22Rv1 (cell line): Measurements from ENCODE around the gene SFXN5.

ENCODE experiments used
- CTCF ChIP-seq: fragments of 450-650 bp; IDR thresholded peaks from 2 replicates; pipeline ENCODE4 v1.5.1; 2017; ENCODE audit warnings: mild to moderate bottlenecking
- ZFX ChIP-seq: fragments of 450-650 bp; IDR thresholded peaks from 2 replicates; pipeline ENCODE4 v1.6.1; 2017; ENCODE audit warnings: antibody characterized with exemption, borderline replicate concordance

- TF ChIP-seq CTCF (no peak), ZFX (no peak)
Observed at GRCh38 chr2:72954376-72955227, 116.9 kb downstream of the SFXN5 start.
